GM12878 (cell line): ENCODE data around the gene HOXC12. TPM values are rescaled to one million over a fixed set of nuclear protein-coding genes. Genes with fewer than 3 reads are reported as not detected.

Experiments
- ATAC-seq: fragments of 200-7000 bp; cut with Tn5 transposase; 3 replicates; pipeline ENCODE4 v1.9.1; 2020; ENCODE audit warnings: mild to moderate bottlenecking, moderate library complexity
- BruUV-seq: library from RNA; stranded (reverse); fragments of 400-500 nt; replicated peaks from 2 replicates; lab custom pipeline; 2021; lab: Mats Ljungman, UMichigan
- CTCF ChIA-PET: fragments of 300-600 bp; sonication (Branson Sonifier 250); formaldehyde crosslinking; extraction: SDS; loops from one replicate; lab custom pipeline; 2021; ENCODE audit warnings: inconsistent platforms; lab: Yijun Ruan, JAX
- POLR2A ChIA-PET: fragments of 350-600 bp; formaldehyde crosslinking; extraction: SDS; loops from one replicate; lab custom pipeline; 2021; ENCODE audit warnings: inconsistent platforms; lab: Charles Lee
- RAD21 ChIA-PET: fragments of 300-600 bp; sonication (Branson Sonifier 250); formaldehyde crosslinking; loops from one replicate; lab custom pipeline; 2023; ENCODE audit warnings: antibody characterized with exemption; ENCODE audit not compliant: unreplicated experiment; lab: Charles Lee
- SMC1A ChIA-PET: fragments of 300-600 bp; sonication (Branson Sonifier 250); formaldehyde crosslinking; loops from one replicate; lab custom pipeline; 2023; ENCODE audit not compliant: unreplicated experiment, uncharacterized antibody; lab: Charles Lee
- DNase-seq: peaks from one replicate; pipeline ENCODE4 v3.0.0-alpha.2; 2011; ENCODE audit warnings: low read depth, low spot score
- FAIRE-seq: peaks from 3 replicates; lab custom pipeline; 2011; peaks lifted over from hg19 to GRCh38; lab: Jason Lieb, UNC
- H2AFZ ChIP-seq: 2 replicates; pipeline ENCODE4 v1.6.0; 2011; ENCODE audit warnings: low read depth, low read length, control low read depth; ENCODE audit not compliant: control insufficient read depth
- H3K27ac ChIP-seq: 2 replicates; pipeline ENCODE4 v1.5.1; 2011; ENCODE audit warnings: control low read depth; ENCODE audit not compliant: control insufficient read depth, insufficient read depth
- H3K27me3 ChIP-seq, 2 experiments: replicated peaks in 1 of 2; 2 replicates each; pipeline versions ENCODE4 v1.6.0 to v1.6.1; 2011; ENCODE audit warnings: low read length in 1 of 2; ENCODE audit not compliant: control insufficient read depth in 2 of 2, insufficient read depth in 2 of 2
- H3K36me3 ChIP-seq, 2 experiments: 2 replicates each; pipeline ENCODE4 v1.5.1; 2011; ENCODE audit warnings: low read length in 1 of 2; ENCODE audit not compliant: control insufficient read depth in 2 of 2, insufficient read depth in 2 of 2
- H3K4me1 ChIP-seq: 2 replicates; pipeline ENCODE4 v1.6.1; 2011; ENCODE audit warnings: mild to moderate bottlenecking, low read length, moderate library complexity, mixed read lengths; ENCODE audit not compliant: control insufficient read depth, insufficient read depth
- H3K4me2 ChIP-seq: 2 replicates; pipeline ENCODE4 v1.6.0; 2011; ENCODE audit warnings: control low read depth; ENCODE audit not compliant: control insufficient read depth, insufficient read depth
- H3K4me3 ChIP-seq: fragments of 200-600 bp; sonication (generic); 2 replicates; pipeline ENCODE4 v1.5.1; 2016
- H3K79me2 ChIP-seq: 2 replicates; pipeline ENCODE4 v1.6.0; 2011; ENCODE audit warnings: low read length; ENCODE audit not compliant: control insufficient read depth, insufficient read depth
- H3K9ac ChIP-seq: 2 replicates; pipeline ENCODE4 v1.8.0; 2011; ENCODE audit warnings: low read length, control low read depth, mixed read lengths; ENCODE audit not compliant: control insufficient read depth, insufficient read depth
- H3K9me3 ChIP-seq: replicated peaks from 3 replicates; pipeline ENCODE4 v1.5.1; 2011; ENCODE audit warnings: mild to moderate bottlenecking, low read length; ENCODE audit not compliant: control insufficient read depth, insufficient read depth
- H4K20me1 ChIP-seq: 2 replicates; pipeline ENCODE4 v1.6.0; 2011; ENCODE audit not compliant: control insufficient read depth, insufficient read depth
- CBX5 ChIP-seq: sonication (generic); IDR thresholded peaks from 2 replicates; pipeline ENCODE4 v1.6.1; 2016; ENCODE audit warnings: low read depth, moderate library complexity, mild to moderate bottlenecking, inconsistent platforms
- CREB1 ChIP-seq: IDR thresholded peaks from 2 replicates; pipeline ENCODE4 v1.6.1; 2012; ENCODE audit warnings: low read depth, mild to moderate bottlenecking, inconsistent platforms
- CREM ChIP-seq: IDR thresholded peaks from 2 replicates; pipeline ENCODE4 v1.6.1; 2014; ENCODE audit warnings: antibody characterized with exemption, low read depth
- EED ChIP-seq: sonication (generic); IDR thresholded peaks from 2 replicates; pipeline ENCODE4 v1.6.1; 2016; ENCODE audit warnings: antibody characterized with exemption, low read depth
- ESRRA ChIP-seq: IDR thresholded peaks from 2 replicates; pipeline ENCODE4 v1.6.1; 2012; ENCODE audit warnings: mild to moderate bottlenecking, low read length, improper control_type of control experiment
- EZH2 ChIP-seq: IDR thresholded peaks from 2 replicates; pipeline ENCODE4 v1.6.1; 2012; ENCODE audit warnings: low read depth, mild to moderate bottlenecking, control low read depth, inconsistent platforms, low read length, borderline replicate concordance; ENCODE audit not compliant: control insufficient read depth
- JUND ChIP-seq: IDR thresholded peaks from 2 replicates; pipeline ENCODE4 v1.6.1; 2012; ENCODE audit warnings: low read depth, mild to moderate bottlenecking, low read length, improper control_type of control experiment, moderate library complexity
- KDM1A ChIP-seq: fragments of 200-600 bp; sonication (generic); IDR thresholded peaks from 2 replicates; pipeline ENCODE4 v1.6.1; 2016; ENCODE audit warnings: borderline replicate concordance
- KLF5 ChIP-seq: fragments of 450-650 bp; IDR thresholded peaks from 2 replicates; pipeline ENCODE4 v1.6.1; 2014; ENCODE audit warnings: mild to moderate bottlenecking; ENCODE audit not compliant: partially characterized antibody
- MTA2 ChIP-seq: fragments of 450-650 bp; IDR thresholded peaks from 2 replicates; pipeline ENCODE4 v1.6.1; 2016; ENCODE audit warnings: low read depth, mild to moderate bottlenecking, moderate library complexity
- NFXL1 ChIP-seq: fragments of 450-650 bp; IDR thresholded peaks from 2 replicates; pipeline ENCODE4 v1.6.1; 2017; ENCODE audit warnings: antibody characterized with exemption, mild to moderate bottlenecking, borderline replicate concordance
- NFYA ChIP-seq: IDR thresholded peaks from 2 replicates; pipeline ENCODE4 v1.6.1; 2011; ENCODE audit warnings: low read depth, mild to moderate bottlenecking, low read length, improper control_type of control experiment, borderline replicate concordance
- POLR2AphosphoS5 ChIP-seq: IDR thresholded peaks from 2 replicates; pipeline ENCODE4 v1.6.1; 2011; ENCODE audit warnings: mild to moderate bottlenecking, low read length, inconsistent platforms
- RBBP5 ChIP-seq: fragments of 200-600 bp; sonication (generic); conservative IDR thresholded peaks from 2 replicates; pipeline ENCODE4 v1.6.1; 2016
- SPI1 ChIP-seq: IDR thresholded peaks from 2 replicates; pipeline ENCODE4 v1.6.1; 2011; ENCODE audit warnings: low read depth, mild to moderate bottlenecking, low read length, moderate library complexity, borderline replicate concordance; ENCODE audit not compliant: insufficient read depth
- WGBS: methylation state at CpG from one replicate; pipeline ENCODE4 v1.1.6; 2016; ENCODE audit warnings: low lambda C conversion rate; ENCODE audit not compliant: insufficient replicate concordance, insufficient coverage; ENCODE audit errors: missing lambda C conversion rate; 5-methylcytosine and 5-hydroxymethylcytosine counted together
- in situ Hi-C: fragments of 300-500 bp; cut with MboI; formaldehyde crosslinking; loops from 9 replicates; pipeline ENCODE4 v1.14.3; 2018; ENCODE audit warnings: mixed read lengths
- intact Hi-C: fragments of 100-400 bp; cut with micrococcal nuclease; formaldehyde crosslinking; loops from one replicate; pipeline ENCODE4 v1.14.2; 2022; ENCODE audit not compliant: unreplicated experiment
- polyA plus RNA-seq, 11 experiments: library from polyadenylated mRNA; depleted of rRNA in 4 of 11; unstranded in 6 of 11; stranded (reverse) in 5 of 11; fragments of >200 nt; fragmentation: Nextera tagmentation in 4 of 11; fragmentation: Illumina TruSeq in 1 of 11; extraction: Ambion mirVana in 4 of 11; extraction: Trizol in 1 of 11; gene quantifications; 1 replicate in 1 of 11; 2 replicates in 10 of 11; pipeline versions ENCODE4 v1.2.1 to v1.2.3, GENCODE V29; 2011 to 2016; ENCODE audit warnings: inconsistent platforms in 2 of 11, missing spikeins in 2 of 11, low read depth in 1 of 11
- total RNA-seq, 4 experiments: library from RNA; depleted of rRNA in 3 of 4; stranded (reverse); fragments of >200 nt in 3 of 4; fragmentation: Illumina TruSeq in 1 of 4; extraction: Trizol in 1 of 4; gene quantifications; 2 replicates each; pipeline versions ENCODE4 v1.2.1 to v1.2.3, GENCODE V29; 2013 to 2021
- TF ChIP-seq, protein P1 (sequence below): fragments of 450-650 bp; IDR thresholded peaks from 2 replicates; pipeline ENCODE4 v1.6.1; 2014; ENCODE audit warnings: mild to moderate bottlenecking

HOXC12 gene
- total and polyA plus RNA-seq, 10 of the 15 experiments (the other 5 are each of a cell fraction or from before 2014, with no cell fraction given) = not detected

GRCh38 chr12:53949631-53950436 is 4.9 kb upstream of the HOXC12 start:
- ATAC-seq = no peak
- in situ Hi-C loops = no loop called here
- Histone ChIP-seq H3K9me3 (no peaks in the 10 kb centered on the region), H3K4me1 (no peaks in the 10 kb centered on the region), H3K27me3 (peaks cover 37% of the 10 kb centered on the region in 2 experiments), H2AFZ (no peak overlapping the region), H3K9ac (no peak overlapping the region), H3K36me3 (no peaks in the 10 kb centered on the region), H3K4me3 (no peak overlapping the region), H4K20me1 (no peaks in the 10 kb centered on the region), H3K79me2 (no peaks in the 10 kb centered on the region), H3K27ac (no peak overlapping the region), H3K4me2 (no peak overlapping the region)
- intact Hi-C loops = no loop called here
- FAIRE-seq = no peak
- no peak for DNase-seq
- WGBS = 13% methylated on average over 34 of the region's 34 CpGs
- BruUV-seq = no TSS peak
- ChIA-PET SMC1A (no interaction called here), CTCF (no interaction called here), RAD21 (no interaction called here), POLR2A (no interaction called here)
- TF ChIP-seq CBX5 (no peak), RBBP5 (no peak), NFYA (no peak), KLF5 (no peak), NFXL1 (no peak), CREB1 (no peak), ESRRA (no peak), EED (no peak), SPI1 (no peak), JUND (no peak), POLR2AphosphoS5 (no peak), KDM1A (no peak), CREM (no peak), MTA2 (no peak), EZH2 (no peak)
- TF ChIP-seq, protein P1, sequence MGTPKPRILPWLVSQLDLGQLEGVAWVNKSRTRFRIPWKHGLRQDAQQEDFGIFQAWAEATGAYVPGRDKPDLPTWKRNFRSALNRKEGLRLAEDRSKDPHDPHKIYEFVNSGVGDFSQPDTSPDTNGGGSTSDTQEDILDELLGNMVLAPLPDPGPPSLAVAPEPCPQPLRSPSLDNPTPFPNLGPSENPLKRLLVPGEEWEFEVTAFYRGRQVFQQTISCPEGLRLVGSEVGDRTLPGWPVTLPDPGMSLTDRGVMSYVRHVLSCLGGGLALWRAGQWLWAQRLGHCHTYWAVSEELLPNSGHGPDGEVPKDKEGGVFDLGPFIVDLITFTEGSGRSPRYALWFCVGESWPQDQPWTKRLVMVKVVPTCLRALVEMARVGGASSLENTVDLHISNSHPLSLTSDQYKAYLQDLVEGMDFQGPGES = no peak
